Measurements from ENCODE around the gene KLHL2.
"Not testable (repeated sequence)": the region's sequence is repeated elsewhere in the genome, so short reads cannot be mapped to it uniquely, and the experiment has no call there.

Gene KLHL2

GRCh38 chr4:165248102-165248501 is 40.7 kb downstream of the KLHL2 start:
- CTCF ChIA-PET: no interaction called here
- POLR2A ChIA-PET: no interaction called here
- no peak for DNase-seq (ENCODE audit: low read depth, low spot score)
- TF ChIP-seq, protein P1, sequence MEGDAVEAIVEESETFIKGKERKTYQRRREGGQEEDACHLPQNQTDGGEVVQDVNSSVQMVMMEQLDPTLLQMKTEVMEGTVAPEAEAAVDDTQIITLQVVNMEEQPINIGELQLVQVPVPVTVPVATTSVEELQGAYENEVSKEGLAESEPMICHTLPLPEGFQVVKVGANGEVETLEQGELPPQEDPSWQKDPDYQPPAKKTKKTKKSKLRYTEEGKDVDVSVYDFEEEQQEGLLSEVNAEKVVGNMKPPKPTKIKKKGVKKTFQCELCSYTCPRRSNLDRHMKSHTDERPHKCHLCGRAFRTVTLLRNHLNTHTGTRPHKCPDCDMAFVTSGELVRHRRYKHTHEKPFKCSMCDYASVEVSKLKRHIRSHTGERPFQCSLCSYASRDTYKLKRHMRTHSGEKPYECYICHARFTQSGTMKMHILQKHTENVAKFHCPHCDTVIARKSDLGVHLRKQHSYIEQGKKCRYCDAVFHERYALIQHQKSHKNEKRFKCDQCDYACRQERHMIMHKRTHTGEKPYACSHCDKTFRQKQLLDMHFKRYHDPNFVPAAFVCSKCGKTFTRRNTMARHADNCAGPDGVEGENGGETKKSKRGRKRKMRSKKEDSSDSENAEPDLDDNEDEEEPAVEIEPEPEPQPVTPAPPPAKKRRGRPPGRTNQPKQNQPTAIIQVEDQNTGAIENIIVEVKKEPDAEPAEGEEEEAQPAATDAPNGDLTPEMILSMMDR (IDR thresholded peaks at IDR 0.05; ENCODE audit: insufficient read depth, low read length, missing control alignments): no peak
- H3K4me3 ChIP-seq (ENCODE audit: low read depth, low read length): no peak overlapping the region

GRCh38 chr4:165248904-165249303 is 41.5 kb downstream of the KLHL2 start:
- CTCF ChIA-PET; POLR2A ChIA-PET; H3K4me3 ChIP-seq (ENCODE audit: low read depth, low read length); DNase-seq (ENCODE audit: low read depth, low spot score): not testable (repeated sequence)

GRCh38 chr4:165254771-165255170 is 47.4 kb downstream of the KLHL2 start:
- CTCF ChIA-PET; DNase-seq (ENCODE audit: low read depth, low spot score); POLR2A ChIA-PET; H3K4me3 ChIP-seq (ENCODE audit: low read depth, low read length): not testable (repeated sequence)

DNA sequence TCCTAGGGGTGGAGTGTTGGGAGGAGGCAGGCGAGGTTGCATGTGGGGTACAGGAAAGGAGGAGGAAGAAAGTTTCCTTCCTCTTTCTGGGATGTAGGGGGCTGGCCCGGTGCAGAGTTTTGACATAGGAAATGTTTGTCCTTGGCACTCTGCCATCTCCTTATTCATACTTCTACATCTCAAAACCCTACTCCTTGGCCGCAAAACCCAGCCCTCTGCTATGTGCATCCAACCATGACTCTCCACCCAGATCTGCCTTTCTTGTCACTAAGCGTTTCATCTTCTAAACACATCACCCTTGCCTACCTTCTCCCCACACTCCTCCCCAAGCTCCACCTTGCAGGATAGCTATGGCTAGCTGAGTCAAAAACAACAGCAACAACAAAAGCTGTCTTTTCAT is 48.1 kb downstream of the KLHL2 start:
- DNase-seq (ENCODE audit: low read depth, low spot score); POLR2A ChIA-PET; H3K4me3 ChIP-seq (ENCODE audit: low read depth, low read length); CTCF ChIA-PET: not testable (repeated sequence)

DNA sequence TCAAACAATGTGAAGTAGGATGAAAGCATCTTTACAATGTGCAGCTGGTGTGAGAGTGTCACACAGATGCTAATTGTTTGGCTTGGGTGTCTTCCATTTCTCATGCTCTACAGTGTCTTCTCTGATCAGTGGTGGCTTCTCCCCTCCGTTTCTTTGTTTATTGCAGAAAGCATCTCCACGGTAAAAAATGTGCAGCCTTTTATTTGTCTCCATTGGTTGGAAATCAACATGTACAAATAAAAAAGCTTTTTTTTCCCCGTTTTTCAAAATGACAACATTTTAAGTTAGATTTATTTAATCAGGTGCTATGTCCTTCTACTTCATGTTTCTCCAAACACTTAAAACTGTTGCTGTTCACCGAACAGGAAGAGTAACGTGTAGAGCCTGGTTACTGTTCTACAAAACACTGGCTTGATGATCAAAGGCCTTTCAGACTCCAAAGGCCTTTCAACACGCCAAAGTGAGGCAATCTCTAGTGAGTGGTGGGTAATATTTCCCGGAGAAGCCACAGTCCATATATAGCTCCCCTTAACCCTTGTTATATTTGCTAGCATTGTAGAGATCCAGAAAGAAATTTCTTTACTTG is 48.8 kb downstream of the KLHL2 start:
- H3K4me3 ChIP-seq (ENCODE audit: low read depth, low read length); DNase-seq (ENCODE audit: low read depth, low spot score); POLR2A ChIA-PET; CTCF ChIA-PET: not testable (repeated sequence)

GRCh38 chr4:165259776-165260175 is 52.4 kb downstream of the KLHL2 start:
- CTCF ChIA-PET; DNase-seq (ENCODE audit: low read depth, low spot score); POLR2A ChIA-PET: not testable (repeated sequence)

DNA sequence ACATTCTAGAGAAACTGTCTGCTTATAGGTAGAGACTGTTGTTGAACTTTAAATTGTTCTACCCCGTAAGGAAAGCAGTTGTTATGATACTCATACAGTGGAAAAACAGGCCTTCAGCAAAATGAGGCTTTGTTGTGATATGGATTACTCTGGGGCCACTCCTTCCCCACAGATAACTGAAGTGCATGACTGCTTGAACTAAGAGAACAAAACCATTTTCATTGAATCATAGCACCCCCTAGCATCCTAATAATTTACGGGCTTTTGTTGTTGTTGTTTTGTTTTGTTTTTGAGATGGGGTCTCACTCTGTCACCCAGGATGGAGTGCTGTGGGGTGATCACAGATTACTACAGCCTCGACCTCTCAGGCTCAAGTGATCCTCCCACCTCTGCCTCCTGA is 54.9 kb downstream of the KLHL2 start:
- POLR2A ChIA-PET; H3K4me3 ChIP-seq (ENCODE audit: low read depth, low read length); CTCF ChIA-PET; DNase-seq (ENCODE audit: low read depth, low spot score): not testable (repeated sequence)

More at GRCh38 chr4:165259776-165260175, 52.4 kb downstream of the KLHL2 start:
- H3K4me3 ChIP-seq (ENCODE audit: low read depth, low read length): not testable (repeated sequence)

DNA sequence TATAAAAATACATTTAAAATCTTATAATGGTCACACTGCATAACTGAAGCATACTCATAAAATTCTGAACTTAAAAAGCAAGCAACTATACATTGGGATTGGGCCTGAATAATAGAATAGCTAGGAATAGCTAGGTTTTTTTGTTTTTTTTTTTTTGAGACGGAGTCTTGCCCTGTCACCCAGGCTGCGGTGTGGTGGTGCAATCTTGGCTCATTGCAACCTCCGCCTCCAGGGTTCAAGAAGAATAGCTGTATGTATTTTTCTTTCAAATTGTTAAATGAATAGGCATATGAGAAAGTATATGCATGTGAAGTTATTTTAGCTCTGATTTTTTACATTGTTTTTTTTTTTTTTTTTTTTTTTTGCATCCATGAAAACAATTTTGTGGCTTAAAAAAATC is 56.1 kb downstream of the KLHL2 start:
- DNase-seq (ENCODE audit: low read depth, low spot score); H3K4me3 ChIP-seq (ENCODE audit: low read depth, low read length); CTCF ChIA-PET; POLR2A ChIA-PET: not testable (repeated sequence)

GRCh38 chr4:165269931-165270330 is 62.6 kb downstream of the KLHL2 start:
- CTCF ChIA-PET; H3K4me3 ChIP-seq (ENCODE audit: low read depth, low read length); POLR2A ChIA-PET; DNase-seq (ENCODE audit: low read depth, low spot score): not testable (repeated sequence)

DNA sequence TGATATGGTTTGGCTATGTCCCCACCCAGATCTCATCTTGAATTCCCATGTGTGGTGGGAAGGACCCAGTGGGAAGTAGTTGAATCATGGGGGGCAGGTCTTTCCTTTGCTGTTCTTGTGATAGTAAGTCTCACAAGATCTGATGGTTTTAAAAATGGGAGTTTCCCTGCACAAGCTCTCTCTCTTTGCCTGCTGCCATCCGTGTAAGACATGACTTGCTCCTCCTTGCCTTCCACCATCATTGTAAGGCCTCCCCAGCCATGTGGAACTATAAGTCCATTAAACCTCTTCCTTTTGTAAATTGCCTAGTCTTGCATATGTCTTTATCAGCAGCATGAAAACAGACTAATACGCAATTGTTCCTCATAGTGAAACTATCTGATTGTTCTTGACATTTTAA is 66.1 kb downstream of the KLHL2 start:
- DNase-seq (ENCODE audit: low read depth, low spot score); POLR2A ChIA-PET: not testable (repeated sequence)

GRCh38 chr4:165275357-165275756 is 68.0 kb downstream of the KLHL2 start:
- DNase-seq (ENCODE audit: low read depth, low spot score); H3K4me3 ChIP-seq (ENCODE audit: low read depth, low read length); CTCF ChIA-PET; POLR2A ChIA-PET: not testable (repeated sequence)

More for the DNA sequence above, 66.1 kb downstream of the KLHL2 start:
- H3K4me3 ChIP-seq (ENCODE audit: low read depth, low read length); CTCF ChIA-PET: not testable (repeated sequence)

DNA sequence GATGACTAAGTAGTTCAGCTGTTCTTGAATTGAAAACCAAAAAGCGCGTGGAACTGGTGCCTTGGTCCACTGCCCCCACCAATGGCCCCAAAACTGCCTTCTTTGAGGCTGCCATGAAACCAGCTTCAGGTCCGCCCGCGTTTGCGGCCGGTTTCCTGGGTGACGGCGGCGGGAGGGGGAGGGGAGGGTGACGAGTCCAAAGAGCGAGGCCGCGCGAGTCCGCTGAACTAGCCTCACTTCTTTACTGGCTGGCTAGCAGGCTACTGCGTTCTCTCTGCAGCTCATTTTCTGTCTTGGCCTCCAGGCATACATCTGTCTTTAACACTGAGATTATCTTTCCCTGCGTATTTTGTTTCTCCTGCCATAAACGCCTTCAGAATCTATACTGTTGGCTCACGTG is 72.2 kb downstream of the KLHL2 start:
- POLR2A ChIA-PET; H3K4me3 ChIP-seq (ENCODE audit: low read depth, low read length); DNase-seq (ENCODE audit: low read depth, low spot score); CTCF ChIA-PET: not testable (repeated sequence)

DNA sequence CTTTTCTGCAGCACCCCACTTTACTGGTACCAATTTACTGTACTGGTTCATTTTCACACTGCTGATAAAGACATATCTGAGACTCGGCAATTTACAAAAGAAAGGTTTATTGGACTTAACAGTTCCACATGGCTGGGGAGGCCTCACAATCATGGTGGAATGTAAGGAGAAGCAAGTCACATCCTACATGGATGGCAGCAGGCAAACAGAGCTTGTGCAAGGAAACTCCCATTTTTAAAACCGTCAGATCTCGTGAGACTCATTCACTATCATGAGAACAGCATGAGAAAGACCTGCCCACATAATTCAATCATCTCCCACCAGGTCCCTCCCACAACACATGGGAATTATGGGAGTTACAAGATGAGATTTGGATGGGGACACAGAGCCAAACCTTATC is 77.3 kb downstream of the KLHL2 start:
- DNase-seq (ENCODE audit: low read depth, low spot score); H3K4me3 ChIP-seq (ENCODE audit: low read depth, low read length); POLR2A ChIA-PET; CTCF ChIA-PET: not testable (repeated sequence)

DNA sequence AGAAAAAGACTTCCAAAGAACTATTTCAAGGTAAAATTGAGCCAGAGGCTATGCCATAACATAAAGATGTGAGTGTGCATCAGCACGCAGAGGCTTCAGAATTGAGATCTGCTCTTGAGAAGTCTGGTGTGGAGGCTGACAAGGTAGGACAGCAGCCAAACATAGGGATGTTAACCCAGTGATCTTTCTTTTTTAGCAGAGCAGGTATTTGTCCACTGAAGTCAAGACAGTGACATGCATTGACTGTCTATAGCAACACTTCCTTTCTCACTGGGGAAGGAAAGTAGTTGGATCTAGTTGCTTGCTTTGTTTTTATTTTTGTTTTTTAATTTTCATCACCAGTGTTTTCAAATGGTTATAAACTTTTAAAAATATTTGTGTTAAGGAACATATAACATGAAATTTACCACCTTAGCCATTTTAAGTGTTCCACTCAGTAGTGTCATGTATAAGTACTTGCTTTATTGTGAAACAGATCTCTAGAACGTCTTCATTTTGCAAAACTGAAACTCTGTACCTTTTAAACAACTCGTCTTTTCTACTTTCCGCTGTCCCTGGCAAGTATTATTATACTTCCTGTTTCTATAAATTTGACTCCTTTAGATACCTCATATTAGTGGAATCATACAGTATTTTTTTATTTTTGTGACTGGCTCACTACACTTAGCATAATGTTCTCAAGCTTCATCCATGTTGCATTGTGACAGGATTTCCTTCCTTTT is 79.4 kb downstream of the KLHL2 start:
- POLR2A ChIA-PET; CTCF ChIA-PET; DNase-seq (ENCODE audit: low read depth, low spot score); H3K4me3 ChIP-seq (ENCODE audit: low read depth, low read length): not testable (repeated sequence)

All from AG04449 (cell line).